Suprapubic skin (tissue), 4 donors: ENCODE measurements around the gene DNMT3A. TPM values are rescaled to one million over a fixed set of nuclear protein-coding genes. Genes with fewer than 3 reads are reported as not detected.

ENCODE experiments used
- DNase-seq, 2 donors: peaks; one replicate each; pipeline ENCODE4 v3.0.0-alpha.2; 2019; ENCODE audit warnings: low spot score in 2 of 2
- H3K27ac ChIP-seq: fragments of 200-600 bp; sonication (generic); one replicate; pipeline ENCODE4 v1.5.1; 2019
- H3K27me3 ChIP-seq: fragments of 200-600 bp; sonication (generic); one replicate; pipeline ENCODE4 v1.5.1; 2019
- H3K36me3 ChIP-seq: fragments of 200-600 bp; sonication (generic); one replicate; pipeline ENCODE4 v1.5.1; 2019
- H3K4me1 ChIP-seq: fragments of 200-600 bp; sonication (generic); one replicate; pipeline ENCODE4 v1.5.1; 2019
- H3K4me3 ChIP-seq: fragments of 200-600 bp; sonication (generic); one replicate; pipeline ENCODE4 v1.5.1; 2019; ENCODE audit warnings: mild to moderate bottlenecking
- H3K9me3 ChIP-seq: fragments of 200-600 bp; sonication (generic); one replicate; pipeline ENCODE4 v1.5.1; 2019
- CTCF ChIP-seq, 2 donors: fragments of 200-600 bp in 1 of 2; fragments of 450-650 bp in 1 of 2; sonication (generic) in 1 of 2; IDR thresholded peaks; one replicate each; pipeline ENCODE4 v1.5.1; 2016 to 2019; ENCODE audit warnings: antibody characterized with exemption in 2 of 2, mild to moderate bottlenecking in 1 of 2, moderate library complexity in 1 of 2
- EP300 ChIP-seq: sonication (generic); formaldehyde crosslinking; IDR thresholded peaks from one replicate; pipeline ENCODE4 v1.6.1; 2017; ENCODE audit warnings: antibody characterized with exemption
- POLR2A ChIP-seq, 2 donors: fragments of 450-650 bp; IDR thresholded peaks; one replicate each; pipeline ENCODE4 v1.6.1; 2017; ENCODE audit warnings: antibody characterized with exemption in 2 of 2, mild to moderate bottlenecking in 2 of 2, moderate library complexity in 2 of 2
- POLR2AphosphoS5 ChIP-seq, 3 donors: sonication (generic); formaldehyde crosslinking; IDR thresholded peaks; one replicate each; pipeline ENCODE4 v1.6.1; 2017; ENCODE audit warnings: antibody characterized with exemption in 3 of 3
- WGBS: methylation state at CpG from one replicate; pipeline ENCODE4 v1.1.5; 2018; 5-methylcytosine and 5-hydroxymethylcytosine counted together
- total RNA-seq, 4 donors: library from RNA; depleted of rRNA; stranded (reverse); fragments of >200 nt; gene quantifications; one replicate each; pipeline ENCODE4 v1.1.0, GENCODE V29; 2016

Gene DNMT3A
- total RNA-seq, 4 donors from 2014 or later = 4.0 to 12.8 (median 9.5) TPM

GRCh38 chr2:25246558-25247290 is 95.0 kb downstream of the DNMT3A start:
- Histone ChIP-seq H3K36me3 (peaks cover 65% of the 10 kb centered on the region), H3K4me3 (no peak overlapping the region), H3K4me1 (peaks cover 14% of the 10 kb centered on the region), H3K27ac (no peak overlapping the region), H3K27me3 (no peaks in the 10 kb centered on the region), H3K9me3 (no peaks in the 10 kb centered on the region)
- 89% methylated on average over 16 of the region's 26 CpGs for WGBS
- TF ChIP-seq POLR2A (IDR thresholded peaks at IDR 0.05) = no peak
- no peak for DNase-seq

DNA sequence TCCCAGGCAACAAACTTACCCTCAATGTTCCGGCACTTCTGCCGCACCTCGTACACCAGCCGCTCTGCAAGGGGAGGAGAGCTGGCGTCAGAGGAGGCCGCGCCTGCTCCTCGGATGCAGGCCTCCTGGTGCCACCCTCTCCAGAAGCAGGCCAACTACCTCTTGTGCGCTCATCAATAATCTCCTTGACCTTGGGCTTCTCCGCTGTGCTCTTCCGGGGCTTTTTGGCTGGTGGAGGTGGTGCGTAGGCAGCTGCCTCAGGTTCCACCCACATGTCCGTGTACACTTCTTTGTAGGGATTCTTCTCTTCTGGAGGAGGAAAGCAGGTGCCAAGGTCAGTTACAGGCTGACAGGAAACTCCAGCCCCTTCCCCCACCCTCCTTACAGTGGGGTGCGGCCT is 95.7 kb downstream of the DNMT3A start:
- H3K36me3 ChIP-seq = peaks cover 72% of the 10 kb centered on the region
- TF ChIP-seq CTCF (IDR thresholded peaks at IDR 0.05) (no peak), POLR2AphosphoS5 (IDR thresholded peaks at IDR 0.05) (no peak), POLR2A (IDR thresholded peaks at IDR 0.05) (no peak), EP300 (no peak)
- 88% methylated on average over 14 of the region's 14 CpGs for WGBS
- no peaks in the 10 kb centered on the region for H3K9me3 ChIP-seq
- peaks cover 7% of the 10 kb centered on the region for H3K4me1 ChIP-seq
- DNase-seq = no peak
- no peak overlapping the region for H3K4me3 ChIP-seq
- no peaks in the 10 kb centered on the region for H3K27me3 ChIP-seq
- no peak overlapping the region for H3K27ac ChIP-seq

DNA sequence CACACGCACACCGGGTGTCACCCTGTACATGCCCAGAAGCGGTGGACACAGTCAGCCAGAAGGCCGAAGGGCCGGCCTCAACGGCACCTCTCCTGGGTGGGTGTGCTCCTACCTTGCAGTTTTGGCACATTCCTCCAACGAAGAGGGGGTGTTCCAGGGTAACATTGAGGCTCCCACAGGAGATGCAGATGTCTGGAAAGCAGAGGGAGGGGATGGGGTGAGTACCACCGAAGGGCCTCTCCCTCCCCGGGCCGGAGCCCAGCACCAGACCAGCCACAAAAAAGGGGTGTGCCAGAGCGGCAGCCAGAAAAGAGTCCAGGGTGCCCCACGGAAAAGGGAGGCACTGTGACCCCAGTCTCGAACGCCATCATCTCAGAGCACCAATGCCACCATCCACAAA is 96.6 kb downstream of the DNMT3A start:
- Histone ChIP-seq H3K27ac (no peak overlapping the region), H3K4me1 (no peaks in the 10 kb centered on the region), H3K36me3 (peaks cover 81% of the 10 kb centered on the region), H3K27me3 (no peaks in the 10 kb centered on the region), H3K9me3 (no peaks in the 10 kb centered on the region), H3K4me3 (no peak overlapping the region)
- DNase-seq = no peak
- 80% methylated on average over 7 of the region's 14 CpGs for WGBS
- no peak for TF ChIP-seq POLR2A (IDR thresholded peaks at IDR 0.05)
- TF ChIP-seq CTCF (IDR thresholded peaks at IDR 0.05) = no peak
- TF ChIP-seq EP300 = no peak
- no peak for TF ChIP-seq POLR2AphosphoS5 (IDR thresholded peaks at IDR 0.05)

GRCh38 chr2:25243995-25244394 is 97.7 kb downstream of the DNMT3A start:
- no peaks in the 10 kb centered on the region for H3K9me3 ChIP-seq
- no peaks in the 10 kb centered on the region for H3K4me1 ChIP-seq
- 94% methylated on average over 10 of the region's 17 CpGs for WGBS
- H3K27ac ChIP-seq = no peak overlapping the region
- no peak overlapping the region for H3K4me3 ChIP-seq
- DNase-seq = no peak
- TF ChIP-seq POLR2A (IDR thresholded peaks at IDR 0.05) (no peak), CTCF (IDR thresholded peaks at IDR 0.05) (no peak), POLR2AphosphoS5 (IDR thresholded peaks at IDR 0.05) (no peak), EP300 (no peak)
- peaks cover 93% of the 10 kb centered on the region for H3K36me3 ChIP-seq
- H3K27me3 ChIP-seq = no peaks in the 10 kb centered on the region

GRCh38 chr2:25241452-25241851 is 100.3 kb downstream of the DNMT3A start:
- 91% methylated on average over 9 of the region's 13 CpGs for WGBS

More at GRCh38 chr2:25241452-25241851, 100.3 kb downstream of the DNMT3A start:
- no peak for DNase-seq
- Histone ChIP-seq H3K27me3 (no peaks in the 10 kb centered on the region), H3K9me3 (no peaks in the 10 kb centered on the region), H3K36me3 (peaks cover 100% of the 10 kb centered on the region), H3K4me1 (no peaks in the 10 kb centered on the region), H3K4me3 (no peak overlapping the region), H3K27ac (no peak overlapping the region)
- TF ChIP-seq POLR2AphosphoS5 (IDR thresholded peaks at IDR 0.05) (no peak), EP300 (no peak), CTCF (IDR thresholded peaks at IDR 0.05) (no peak), POLR2A (IDR thresholded peaks at IDR 0.05) (no peak)
